Liver (tissue), 9 donors: ENCODE measurements around the gene SLC28A2. TPM values are rescaled to one million over a fixed set of nuclear protein-coding genes. Genes with fewer than 3 reads are reported as not detected.

Experiments used
- DNase-seq: peaks from one replicate; pipeline ENCODE4 v3.0.0-alpha.2; 2017; ENCODE audit warnings: low spot score
- H3K27ac ChIP-seq, 2 donors: one replicate each; pipeline ENCODE4 v1.7.0; 2013; ENCODE audit warnings: inconsistent platforms in 2 of 2, low read length in 2 of 2, control low read depth in 1 of 2, low read depth in 1 of 2, mild to moderate bottlenecking in 1 of 2
- H3K27me3 ChIP-seq, 4 donors: one replicate each; pipeline versions ENCODE4 v1.6.1 to v1.7.0; 2013; ENCODE audit warnings: low read length in 3 of 4, inconsistent platforms in 1 of 4, mild to moderate bottlenecking in 1 of 4, moderate library complexity in 1 of 4; ENCODE audit not compliant: control insufficient read depth in 4 of 4, insufficient read depth in 4 of 4
- H3K36me3 ChIP-seq, 4 donors: one replicate each; pipeline versions ENCODE4 v1.6.1 to v1.7.0; 2013; ENCODE audit warnings: low read length in 3 of 4, mild to moderate bottlenecking in 3 of 4, low read depth in 1 of 4, moderate library complexity in 1 of 4; ENCODE audit not compliant: control insufficient read depth in 4 of 4, insufficient read depth in 3 of 4
- H3K4me1 ChIP-seq, 4 donors: one replicate each; pipeline versions ENCODE4 v1.6.1 to v1.7.0; 2013; ENCODE audit warnings: low read length in 3 of 4, mild to moderate bottlenecking in 3 of 4, moderate library complexity in 1 of 4; ENCODE audit not compliant: control insufficient read depth in 4 of 4, insufficient read depth in 4 of 4
- H3K4me3 ChIP-seq, 3 donors: one replicate each; pipeline versions ENCODE4 v1.6.1 to v1.7.0; 2013; ENCODE audit warnings: low read length in 3 of 3, control low read depth in 1 of 3, low read depth in 1 of 3, mild to moderate bottlenecking in 1 of 3
- H3K9ac ChIP-seq, 2 donors: one replicate each; pipeline ENCODE4 v1.7.0; 2013; ENCODE audit warnings: low read length in 2 of 2, mild to moderate bottlenecking in 2 of 2, moderate library complexity in 2 of 2, control low read depth in 1 of 2, low read depth in 1 of 2
- H3K9me3 ChIP-seq, 4 donors: one replicate each; pipeline versions ENCODE4 v1.6.1 to v1.7.0; 2013; ENCODE audit warnings: low read length in 3 of 4; ENCODE audit not compliant: control insufficient read depth in 4 of 4
- EGR1 ChIP-seq, 2 donors: IDR thresholded peaks; 2 replicates each; pipeline ENCODE4 v1.6.1; 2016 to 2018; ENCODE audit warnings: antibody characterized with exemption in 2 of 2, low read depth in 2 of 2
- FOXA1 ChIP-seq: IDR thresholded peaks from 2 replicates; pipeline ENCODE4 v1.6.1; 2016; ENCODE audit warnings: antibody characterized with exemption
- FOXA2 ChIP-seq: IDR thresholded peaks from 2 replicates; pipeline ENCODE4 v1.6.1; 2016; ENCODE audit warnings: antibody characterized with exemption
- GABPA ChIP-seq, 2 donors: IDR thresholded peaks in 1 of 2; conservative IDR thresholded peaks in 1 of 2; 2 replicates each; pipeline ENCODE4 v1.6.1; 2016; ENCODE audit warnings: antibody characterized with exemption in 2 of 2, mild to moderate bottlenecking in 1 of 2, moderate library complexity in 1 of 2
- HNF4A ChIP-seq, 2 donors: conservative IDR thresholded peaks; 2 replicates each; pipeline ENCODE4 v1.6.1; 2016; ENCODE audit warnings: antibody characterized with exemption in 2 of 2, mild to moderate bottlenecking in 2 of 2
- HNF4G ChIP-seq: IDR thresholded peaks from 2 replicates; pipeline ENCODE4 v1.6.1; 2016; ENCODE audit warnings: antibody characterized with exemption
- JUND ChIP-seq, 2 donors: IDR thresholded peaks; 2 replicates each; pipeline ENCODE4 v1.6.1; 2016; ENCODE audit warnings: antibody characterized with exemption in 2 of 2
- NR2F2 ChIP-seq: IDR thresholded peaks from 2 replicates; pipeline ENCODE4 v1.6.1; 2016; ENCODE audit warnings: antibody characterized with exemption
- RAD21 ChIP-seq, 2 donors: IDR thresholded peaks; 2 replicates each; pipeline ENCODE4 v1.6.1; 2016; ENCODE audit warnings: antibody characterized with exemption in 2 of 2, mild to moderate bottlenecking in 2 of 2
- REST ChIP-seq: IDR thresholded peaks from 2 replicates; pipeline ENCODE4 v1.6.1; 2016; ENCODE audit warnings: antibody characterized with exemption, mild to moderate bottlenecking
- RXRA ChIP-seq, 2 donors: IDR thresholded peaks; 2 replicates each; pipeline ENCODE4 v1.6.1; 2017 to 2018; ENCODE audit warnings: antibody characterized with exemption in 2 of 2, mild to moderate bottlenecking in 1 of 2
- SP1 ChIP-seq: IDR thresholded peaks from 2 replicates; pipeline ENCODE4 v1.6.1; 2018; ENCODE audit warnings: antibody characterized with exemption, mild to moderate bottlenecking
- TAF1 ChIP-seq: conservative IDR thresholded peaks from 2 replicates; pipeline ENCODE4 v1.6.1; 2016; ENCODE audit warnings: antibody characterized with exemption, mild to moderate bottlenecking
- YY1 ChIP-seq: IDR thresholded peaks from 2 replicates; pipeline ENCODE4 v1.6.1; 2016; ENCODE audit warnings: antibody characterized with exemption, mild to moderate bottlenecking
- ZBTB33 ChIP-seq: IDR thresholded peaks from 2 replicates; pipeline ENCODE4 v1.6.1; 2016; ENCODE audit warnings: antibody characterized with exemption
- WGBS: extraction: QIAGEN DNeasy Blood & Tissue Kit; methylation state at CpG from one replicate; pipeline ENCODE4 v1.1.7; 2013; 5-methylcytosine and 5-hydroxymethylcytosine counted together
- polyA plus RNA-seq, 2 donors: library from polyadenylated mRNA; stranded (reverse) in 1 of 2; unstranded in 1 of 2; fragments of 200-250 nt in 1 of 2; fragments of >200 nt in 1 of 2; fragmentation: Nextera tagmentation in 1 of 2; extraction: Ambion mirVana in 1 of 2; gene quantifications; one replicate each; pipeline versions ENCODE4 v1.2.1 to v1.2.3, GENCODE V29; 2013 to 2015
- total RNA-seq, 2 donors: library from RNA; depleted of rRNA; stranded (reverse); fragments of >200 nt; gene quantifications; one replicate each; pipeline ENCODE4 v1.2.3, GENCODE V29; 2014
- TF ChIP-seq, protein P1 (sequence below): IDR thresholded peaks from 2 replicates; pipeline ENCODE4 v1.6.1; 2016; ENCODE audit warnings: antibody characterized with exemption
- TF ChIP-seq, protein P2 (sequence below): IDR thresholded peaks from 2 replicates; pipeline ENCODE4 v1.6.1; 2016; ENCODE audit warnings: antibody characterized with exemption
- TF ChIP-seq, protein P3 (sequence below): fragments of 150-350 bp; IDR thresholded peaks from 2 replicates; pipeline ENCODE4 v1.5.1; 2017; ENCODE audit warnings: improper control_type of control experiment, low read depth, low read length; ENCODE audit not compliant: missing input control
- donor health status: healthy.
- donor health status: healthy.
- donor health status: healthy.
- donor health status: healthy.
- donor health status: healthy.

SLC28A2 gene
- total and polyA plus RNA-seq, 4 donors, result under 0.01 to 0.19 (median 0.02) TPM; not detected in 1

DNA sequence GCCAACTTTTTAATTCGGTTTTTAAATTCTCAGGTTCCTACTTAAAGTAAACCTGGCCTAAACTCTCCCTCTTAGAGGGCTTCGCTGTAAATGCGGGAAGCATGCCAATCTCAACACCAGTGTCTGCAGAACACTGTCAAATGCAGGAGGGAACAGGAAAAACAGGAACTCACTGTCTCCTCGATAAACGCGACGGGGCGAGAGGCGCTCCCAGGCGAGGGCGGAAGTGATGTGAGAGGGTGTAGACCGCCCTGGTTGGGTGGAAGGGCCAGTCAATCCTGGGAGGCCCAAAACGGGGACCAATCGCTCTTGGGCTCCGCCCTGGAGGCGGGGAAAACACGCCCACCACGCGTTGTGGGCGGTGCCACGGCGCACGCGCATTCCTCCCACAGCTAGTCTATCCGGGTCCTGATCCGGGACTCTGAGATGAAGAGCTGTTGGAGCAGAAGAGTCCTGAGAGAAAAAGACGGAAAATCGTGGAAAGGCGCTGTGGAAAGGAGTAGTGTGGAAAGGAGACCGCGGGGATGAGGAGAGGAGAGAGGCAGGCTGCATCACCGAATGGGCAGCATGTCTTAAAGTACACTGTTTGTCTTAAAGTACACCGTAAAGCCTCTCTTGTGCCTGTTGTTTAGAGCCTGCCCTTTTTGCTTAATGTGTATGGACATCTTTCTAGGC, 27.1 kb downstream of the SLC28A2 start (continued):
- TF ChIP-seq ZBTB33, result peak; percentile 60

DNA sequence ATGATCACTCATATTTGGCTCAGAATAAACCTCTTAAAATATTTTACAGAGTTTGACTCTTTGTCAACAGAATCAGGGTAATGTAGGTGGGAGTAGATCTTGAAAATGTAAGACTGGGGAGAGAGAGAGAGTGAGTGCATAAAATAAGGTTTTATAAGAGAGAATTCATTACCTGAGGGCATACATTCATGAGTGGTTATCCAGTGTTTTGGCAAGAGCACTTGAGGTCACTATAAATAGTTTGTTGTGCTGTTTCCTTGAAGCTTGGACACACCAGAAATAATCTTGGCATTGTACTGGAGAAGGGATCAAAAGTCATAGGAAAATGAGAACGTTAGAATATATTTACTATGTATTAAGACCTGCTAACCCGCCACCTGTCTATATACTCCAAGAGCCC, 33.4 kb downstream of the SLC28A2 start:
- Histone ChIP-seq H3K4me3 (no peak overlapping the region), H3K4me1 (no peaks in the 10 kb centered on the region), H3K27me3 (no peaks in the 10 kb centered on the region), H3K27ac (no peak overlapping the region), H3K36me3 (no peaks in the 10 kb centered on the region), H3K9ac (no peak overlapping the region), H3K9me3 (no peaks in the 10 kb centered on the region)
- 65% methylated on average over 2 of the region's 2 CpGs for WGBS
- TF ChIP-seq RAD21 (IDR thresholded peaks at IDR 0.05), result no peak
- no peak for TF ChIP-seq YY1
- no peak for TF ChIP-seq JUND (IDR thresholded peaks at IDR 0.05)
- no peak for TF ChIP-seq EGR1 (IDR thresholded peaks at IDR 0.05; ENCODE audit: low read depth in 2 of 2)
- TF ChIP-seq, protein P1, sequence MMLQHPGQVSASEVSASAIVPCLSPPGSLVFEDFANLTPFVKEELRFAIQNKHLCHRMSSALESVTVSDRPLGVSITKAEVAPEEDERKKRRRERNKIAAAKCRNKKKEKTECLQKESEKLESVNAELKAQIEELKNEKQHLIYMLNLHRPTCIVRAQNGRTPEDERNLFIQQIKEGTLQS, result no peak
- TF ChIP-seq, protein P2, sequence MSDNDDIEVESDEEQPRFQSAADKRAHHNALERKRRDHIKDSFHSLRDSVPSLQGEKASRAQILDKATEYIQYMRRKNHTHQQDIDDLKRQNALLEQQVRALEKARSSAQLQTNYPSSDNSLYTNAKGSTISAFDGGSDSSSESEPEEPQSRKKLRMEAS, result no peak
- no peak for TF ChIP-seq SP1
- no peak for TF ChIP-seq REST
- no peak for TF ChIP-seq HNF4A (conservative IDR thresholded peaks at IDR 0.05)
- no peak for TF ChIP-seq RXRA (IDR thresholded peaks at IDR 0.05)
- no peak for TF ChIP-seq HNF4G
- no peak for DNase-seq

DNA sequence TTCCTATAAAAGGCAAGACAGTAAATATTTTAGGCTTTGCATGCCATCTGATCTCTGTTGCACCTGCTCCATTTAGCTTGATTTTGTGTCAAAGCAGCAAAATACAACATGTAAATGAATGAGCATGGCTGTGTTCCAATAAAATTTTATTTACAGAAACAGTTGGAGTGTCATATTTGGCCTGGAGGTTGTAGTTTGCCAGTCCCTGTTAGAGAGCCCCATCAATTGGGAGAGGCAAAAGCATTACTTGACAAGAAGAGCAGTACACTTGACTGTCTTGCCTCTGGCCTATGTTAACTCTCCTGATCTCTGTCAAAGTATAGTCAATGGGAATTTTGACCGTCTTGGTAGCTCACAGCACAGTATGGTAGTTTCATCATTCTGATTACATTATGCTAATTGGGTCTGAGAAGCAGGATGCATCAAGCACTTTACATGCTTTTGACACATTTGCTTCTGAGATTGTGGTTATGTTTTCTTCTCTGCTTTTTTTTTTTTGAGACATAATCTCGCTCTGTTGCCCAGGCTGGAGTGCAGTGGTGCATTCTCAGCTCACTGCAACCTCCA, 35.4 kb downstream of the SLC28A2 start:
- Histone ChIP-seq H3K4me3 (no peak overlapping the region), H3K27me3 (no peaks in the 10 kb centered on the region), H3K9ac (no peak overlapping the region), H3K36me3 (no peaks in the 10 kb centered on the region), H3K9me3 (no peaks in the 10 kb centered on the region), H3K27ac (no peak overlapping the region), H3K4me1 (peaks cover 0 to 6% (median 5%) of the 10 kb centered on the region in 4 donors)
- no peak for DNase-seq
- no peak for TF ChIP-seq RXRA (IDR thresholded peaks at IDR 0.05)
- TF ChIP-seq RAD21 (IDR thresholded peaks at IDR 0.05), result no peak
- TF ChIP-seq ZBTB33, result no peak
- TF ChIP-seq, protein P2, result no peak
- TF ChIP-seq GABPA (IDR thresholded peaks at IDR 0.05 in 1 of 2, conservative IDR thresholded peaks at IDR 0.05 in 1 of 2), result no peak
- TF ChIP-seq, protein P3, sequence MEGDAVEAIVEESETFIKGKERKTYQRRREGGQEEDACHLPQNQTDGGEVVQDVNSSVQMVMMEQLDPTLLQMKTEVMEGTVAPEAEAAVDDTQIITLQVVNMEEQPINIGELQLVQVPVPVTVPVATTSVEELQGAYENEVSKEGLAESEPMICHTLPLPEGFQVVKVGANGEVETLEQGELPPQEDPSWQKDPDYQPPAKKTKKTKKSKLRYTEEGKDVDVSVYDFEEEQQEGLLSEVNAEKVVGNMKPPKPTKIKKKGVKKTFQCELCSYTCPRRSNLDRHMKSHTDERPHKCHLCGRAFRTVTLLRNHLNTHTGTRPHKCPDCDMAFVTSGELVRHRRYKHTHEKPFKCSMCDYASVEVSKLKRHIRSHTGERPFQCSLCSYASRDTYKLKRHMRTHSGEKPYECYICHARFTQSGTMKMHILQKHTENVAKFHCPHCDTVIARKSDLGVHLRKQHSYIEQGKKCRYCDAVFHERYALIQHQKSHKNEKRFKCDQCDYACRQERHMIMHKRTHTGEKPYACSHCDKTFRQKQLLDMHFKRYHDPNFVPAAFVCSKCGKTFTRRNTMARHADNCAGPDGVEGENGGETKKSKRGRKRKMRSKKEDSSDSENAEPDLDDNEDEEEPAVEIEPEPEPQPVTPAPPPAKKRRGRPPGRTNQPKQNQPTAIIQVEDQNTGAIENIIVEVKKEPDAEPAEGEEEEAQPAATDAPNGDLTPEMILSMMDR, result no peak
- no peak for TF ChIP-seq NR2F2
- no peak for TF ChIP-seq TAF1
- no peak for TF ChIP-seq FOXA2
- no peak for TF ChIP-seq FOXA1
- 93% methylated on average over 2 of the region's 2 CpGs for WGBS
